Esophagus (tissue), 2 donors: ENCODE measurements around the gene TCTN1. TPM values are rescaled to one million over a fixed set of nuclear protein-coding genes. Genes with fewer than 3 reads are reported as not detected.
A peak's percentile ranks its signal among the peaks of the same experiment; 100 is the strongest.
"Not testable (repeated sequence)": the region's sequence is repeated elsewhere in the genome, so short reads cannot be mapped to it uniquely, and the experiment has no call there.

Source experiments
- H3K27ac ChIP-seq, 2 donors: one replicate each; pipeline ENCODE4 v1.5.1; 2013; ENCODE audit warnings: low read depth in 2 of 2, mild to moderate bottlenecking in 2 of 2, inconsistent platforms in 1 of 2, low read length in 1 of 2, moderate library complexity in 1 of 2
- H3K27me3 ChIP-seq, 2 donors: one replicate each; pipeline ENCODE4 v1.6.1; 2013; ENCODE audit warnings: low read length in 2 of 2, control low read depth in 1 of 2, mild to moderate bottlenecking in 1 of 2; ENCODE audit not compliant: insufficient read depth in 2 of 2, control insufficient read depth in 1 of 2
- H3K36me3 ChIP-seq, 2 donors: one replicate each; pipeline ENCODE4 v1.6.1; 2013; ENCODE audit warnings: low read length in 1 of 2; ENCODE audit not compliant: control insufficient read depth in 2 of 2, insufficient read depth in 2 of 2
- H3K4me1 ChIP-seq, 2 donors: one replicate each; pipeline ENCODE4 v1.6.1; 2013; ENCODE audit warnings: low read length in 1 of 2; ENCODE audit not compliant: control insufficient read depth in 2 of 2, insufficient read depth in 2 of 2
- H3K4me3 ChIP-seq, 2 donors: one replicate each; pipeline ENCODE4 v1.5.1; 2013; ENCODE audit warnings: low read length in 2 of 2, mild to moderate bottlenecking in 2 of 2, low read depth in 1 of 2, moderate library complexity in 1 of 2
- H3K9me3 ChIP-seq, 2 donors: one replicate each; pipeline ENCODE4 v1.6.1; 2013; ENCODE audit warnings: mild to moderate bottlenecking in 2 of 2, low read depth in 1 of 2, low read length in 1 of 2, moderate library complexity in 1 of 2; ENCODE audit not compliant: control insufficient read depth in 2 of 2, insufficient read depth in 1 of 2
- WGBS, 2 donors: extraction: QIAGEN DNeasy Blood & Tissue Kit; methylation state at CpG; one replicate each; pipeline ENCODE4 v1.1.7; 2013; 5-methylcytosine and 5-hydroxymethylcytosine counted together
- polyA plus RNA-seq, 2 donors: library from polyadenylated mRNA; stranded (reverse); fragments of 200-250 nt; gene quantifications; one replicate each; pipeline ENCODE4 v1.2.3, GENCODE V29; 2013
- donor health status: healthy with polysubstance abuse.
- donor health status: Bipolar disorder and iron deficiency.

Gene TCTN1
- polyA plus RNA-seq, 2 donors, result 9.2 to 14.7 TPM

- no peaks in the 10 kb centered on the region for H3K27me3 ChIP-seq
- no peaks in the 10 kb centered on the region for H3K36me3 ChIP-seq
- H3K4me1 ChIP-seq, result peaks cover 0 to 5% of the 10 kb centered on the region in 2 donors
- H3K4me3 ChIP-seq, result no peak overlapping the region
- WGBS, 2 donors, result 17 to 18% methylated on average over 7 of the region's 7 CpGs
- peak overlapping the region; percentile 43 to 65 for H3K27ac ChIP-seq
- H3K9me3 ChIP-seq, result no peaks in the 10 kb centered on the region
Observed at GRCh38 chr12:110585231-110585799, 28.6 kb upstream of the TCTN1 start.

- WGBS, 2 donors, result 99 to 100% methylated on average over 2 of the region's 2 CpGs
Observed at GRCh38 chr12:110587102-110587501, 26.8 kb upstream of the TCTN1 start.

GRCh38 chr12:110590059-110590458 is 23.9 kb upstream of the TCTN1 start:
- H3K27me3 ChIP-seq, result no peaks in the 10 kb centered on the region
- no peaks in the 10 kb centered on the region for H3K4me1 ChIP-seq
- WGBS, 2 donors, result 100% methylated on average over 1 of the region's 1 CpG
- H3K4me3 ChIP-seq, result no peak overlapping the region
- no peaks in the 10 kb centered on the region for H3K9me3 ChIP-seq
- H3K27ac ChIP-seq, result no peak overlapping the region
- no peaks in the 10 kb centered on the region for H3K36me3 ChIP-seq

More at GRCh38 chr12:110587102-110587501, 26.8 kb upstream of the TCTN1 start:
- H3K27me3 ChIP-seq, H3K9me3 ChIP-seq, H3K27ac ChIP-seq, H3K4me3 ChIP-seq, H3K36me3 ChIP-seq, H3K4me1 ChIP-seq: not testable (repeated sequence)

GRCh38 chr12:110590806-110591326 is 23.1 kb upstream of the TCTN1 start:
- H3K9me3 ChIP-seq, result no peaks in the 10 kb centered on the region
- H3K27ac ChIP-seq, result peak overlapping the region; percentile 5 to 35
- H3K4me1 ChIP-seq, result no peaks in the 10 kb centered on the region
- WGBS, 2 donors, result 26 to 41% methylated on average over 3 of the region's 3 CpGs
- H3K4me3 ChIP-seq, result no peak overlapping the region
- H3K36me3 ChIP-seq, result no peaks in the 10 kb centered on the region
- no peaks in the 10 kb centered on the region for H3K27me3 ChIP-seq

- WGBS, 2 donors, result 58 to 70% methylated on average over 7 of the region's 7 CpGs
- no peak overlapping the region for H3K4me3 ChIP-seq
- no peaks in the 10 kb centered on the region for H3K4me1 ChIP-seq
- H3K9me3 ChIP-seq, result no peaks in the 10 kb centered on the region
- H3K27ac ChIP-seq, result peak overlapping the region in 1 of 2 donors; percentile 63
- no peaks in the 10 kb centered on the region for H3K36me3 ChIP-seq
- H3K27me3 ChIP-seq, result no peaks in the 10 kb centered on the region
Observed at GRCh38 chr12:110591451-110592051, 22.4 kb upstream of the TCTN1 start.

- WGBS, 2 donors, result 71 to 93% methylated on average over 5 of the region's 5 CpGs
- Histone ChIP-seq H3K4me1 (no peaks in the 10 kb centered on the region), H3K27ac (no peak overlapping the region), H3K27me3 (no peaks in the 10 kb centered on the region), H3K4me3 (no peak overlapping the region), H3K36me3 (no peaks in the 10 kb centered on the region), H3K9me3 (no peaks in the 10 kb centered on the region)
Observed at GRCh38 chr12:110592078-110592477, 21.9 kb upstream of the TCTN1 start.

- not testable (repeated sequence) for H3K9me3 ChIP-seq, H3K36me3 ChIP-seq, H3K4me1 ChIP-seq, H3K4me3 ChIP-seq, H3K27me3 ChIP-seq, H3K27ac ChIP-seq
- WGBS, 2 donors, result 92 to 93% methylated on average over 4 of the region's 4 CpGs
Observed at GRCh38 chr12:110592919-110593318, 21.0 kb upstream of the TCTN1 start.

- 69 to 85% methylated on average over 1 of the region's 1 CpG for WGBS, 2 donors
- no peaks in the 10 kb centered on the region for H3K4me1 ChIP-seq
- H3K36me3 ChIP-seq, result no peaks in the 10 kb centered on the region
- H3K27me3 ChIP-seq, result no peaks in the 10 kb centered on the region
- no peak overlapping the region for H3K27ac ChIP-seq
- H3K4me3 ChIP-seq, result no peak overlapping the region
- H3K9me3 ChIP-seq, result no peaks in the 10 kb centered on the region
Observed at GRCh38 chr12:110597885-110598284, 16.0 kb upstream of the TCTN1 start.

- H3K9me3 ChIP-seq, result no peaks in the 10 kb centered on the region
- no peak overlapping the region for H3K27ac ChIP-seq
- no peaks in the 10 kb centered on the region for H3K4me1 ChIP-seq
- H3K36me3 ChIP-seq, result no peaks in the 10 kb centered on the region
- H3K27me3 ChIP-seq, result no peaks in the 10 kb centered on the region
- H3K4me3 ChIP-seq, result no peak overlapping the region
- WGBS, 2 donors, result 80 to 81% methylated on average over 4 of the region's 4 CpGs
Observed at GRCh38 chr12:110599334-110599733, 14.6 kb upstream of the TCTN1 start.

GRCh38 chr12:110600254-110600653 is 13.7 kb upstream of the TCTN1 start:
- 27 to 30% methylated on average over 4 of the region's 4 CpGs for WGBS, 2 donors
- no peak overlapping the region for H3K27ac ChIP-seq
- no peaks in the 10 kb centered on the region for H3K27me3 ChIP-seq
- no peaks in the 10 kb centered on the region for H3K36me3 ChIP-seq
- no peaks in the 10 kb centered on the region for H3K4me1 ChIP-seq
- H3K9me3 ChIP-seq, result no peaks in the 10 kb centered on the region
- no peak overlapping the region for H3K4me3 ChIP-seq
